Kidney epithelial cell (primary cell): ENCODE results near the gene CYREN. TPM values are rescaled to one million over a fixed set of nuclear protein-coding genes. Genes with fewer than 3 reads are reported as not detected.
A peak's percentile ranks its signal among the peaks of the same experiment; 100 is the strongest.

Source experiments
- DNase-seq: peaks from one replicate; pipeline ENCODE4 v3.0.0-alpha.2; 2010; ENCODE audit warnings: low read depth
- H3K27me3 ChIP-seq: 2 replicates; pipeline ENCODE4 v1.6.0; 2011; ENCODE audit warnings: low read length; ENCODE audit not compliant: control insufficient read depth, insufficient read depth
- H3K36me3 ChIP-seq: 2 replicates; pipeline ENCODE4 v1.5.1; 2011; ENCODE audit warnings: low read length; ENCODE audit not compliant: control insufficient read depth, insufficient read depth
- H3K4me3 ChIP-seq: 2 replicates; pipeline ENCODE4 v1.5.1; 2011; ENCODE audit warnings: low read depth, mild to moderate bottlenecking, control low read depth, low read length
- total RNA-seq: library from RNA; depleted of rRNA; stranded (reverse); fragments of >200 nt; gene quantifications from 2 replicates; pipeline ENCODE4 v1.2.3, GENCODE V29; 2015
- TF ChIP-seq, protein P1 (sequence below): IDR thresholded peaks from 2 replicates; pipeline ENCODE4 v1.5.1; 2011; ENCODE audit warnings: mild to moderate bottlenecking, moderate library complexity, low read length, control low read depth, inconsistent platforms; ENCODE audit not compliant: insufficient read depth, poor library complexity, severe bottlenecking

CYREN gene
- total RNA-seq, 1 donor from 2014 or later: 74.2 TPM

DNA sequence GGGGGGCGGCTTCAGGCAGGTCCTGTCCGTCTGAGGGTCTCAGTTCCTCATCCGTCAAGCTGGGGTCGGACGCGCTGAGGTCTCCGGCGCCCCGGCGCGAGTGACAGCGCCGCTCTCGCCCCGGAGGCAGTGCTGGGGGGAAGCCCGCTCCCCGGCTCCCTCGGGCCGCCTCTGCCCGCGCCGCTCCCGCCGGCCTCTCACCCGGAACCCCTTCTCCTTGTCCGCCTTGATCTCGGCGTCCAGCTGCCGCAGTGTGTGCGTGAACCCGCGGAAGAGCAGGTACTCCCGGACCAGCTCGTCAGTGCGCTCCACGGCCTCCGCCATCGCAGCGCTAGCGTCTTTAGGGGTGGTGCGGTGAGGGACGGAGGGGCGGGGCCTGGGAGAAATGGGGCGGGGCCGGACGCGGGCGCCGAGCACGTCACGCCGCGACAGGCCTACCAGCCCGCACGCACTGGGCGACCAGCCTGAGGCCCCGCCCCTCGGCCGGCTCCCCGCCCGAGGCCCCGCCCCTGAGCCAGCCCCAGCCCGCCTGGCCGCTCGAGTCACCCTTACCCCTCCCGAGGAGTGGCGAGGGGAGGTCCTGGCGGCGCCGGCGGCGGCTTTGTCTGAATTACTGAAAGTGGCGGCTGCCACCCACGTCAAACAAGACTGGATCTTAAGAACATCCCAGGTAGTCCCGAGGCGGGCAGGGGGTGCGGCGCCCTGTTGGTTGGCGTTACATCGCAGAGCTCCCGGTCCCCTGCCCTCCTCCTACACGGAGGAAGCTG lies 40.9 kb upstream of the CYREN start, which contains the start of gene WDR91:
Gene WDR91 (minus strand): TSS at position 348 of the 767 bp plus-strand sequence. CDS start 24 bp downstream, at position 324.
- H3K27me3 ChIP-seq: no peaks in the 10 kb centered on the region

DNA sequence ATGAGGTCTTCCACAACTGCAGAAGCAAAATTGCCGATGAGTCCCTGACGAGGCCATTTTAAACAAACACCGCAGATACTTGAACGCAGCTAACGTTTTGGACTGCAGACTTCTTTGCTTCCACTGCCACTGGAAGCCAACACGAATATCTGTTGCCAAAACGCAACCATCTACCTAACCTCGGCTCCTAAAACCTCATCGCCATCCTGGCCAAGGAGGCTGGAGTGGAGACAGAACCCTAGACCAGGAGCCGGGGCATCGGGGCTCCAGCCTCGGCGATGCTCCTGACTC lies 40.3 kb upstream of the CYREN start:
- Histone ChIP-seq H3K4me3 (peak overlapping the region; percentile 80), H3K36me3 (peaks cover 1% of the 10 kb centered on the region)
- DNase-seq: no peak

More for the DNA sequence above, 40.9 kb upstream of the CYREN start, which contains the start of gene WDR91:
- Histone ChIP-seq H3K4me3 (peak within 1 kb of the TSS; percentile 82), H3K36me3 (no peaks in the 10 kb centered on the region)
- TF ChIP-seq, protein P1, sequence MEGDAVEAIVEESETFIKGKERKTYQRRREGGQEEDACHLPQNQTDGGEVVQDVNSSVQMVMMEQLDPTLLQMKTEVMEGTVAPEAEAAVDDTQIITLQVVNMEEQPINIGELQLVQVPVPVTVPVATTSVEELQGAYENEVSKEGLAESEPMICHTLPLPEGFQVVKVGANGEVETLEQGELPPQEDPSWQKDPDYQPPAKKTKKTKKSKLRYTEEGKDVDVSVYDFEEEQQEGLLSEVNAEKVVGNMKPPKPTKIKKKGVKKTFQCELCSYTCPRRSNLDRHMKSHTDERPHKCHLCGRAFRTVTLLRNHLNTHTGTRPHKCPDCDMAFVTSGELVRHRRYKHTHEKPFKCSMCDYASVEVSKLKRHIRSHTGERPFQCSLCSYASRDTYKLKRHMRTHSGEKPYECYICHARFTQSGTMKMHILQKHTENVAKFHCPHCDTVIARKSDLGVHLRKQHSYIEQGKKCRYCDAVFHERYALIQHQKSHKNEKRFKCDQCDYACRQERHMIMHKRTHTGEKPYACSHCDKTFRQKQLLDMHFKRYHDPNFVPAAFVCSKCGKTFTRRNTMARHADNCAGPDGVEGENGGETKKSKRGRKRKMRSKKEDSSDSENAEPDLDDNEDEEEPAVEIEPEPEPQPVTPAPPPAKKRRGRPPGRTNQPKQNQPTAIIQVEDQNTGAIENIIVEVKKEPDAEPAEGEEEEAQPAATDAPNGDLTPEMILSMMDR: no peak
- no peak for DNase-seq

DNA sequence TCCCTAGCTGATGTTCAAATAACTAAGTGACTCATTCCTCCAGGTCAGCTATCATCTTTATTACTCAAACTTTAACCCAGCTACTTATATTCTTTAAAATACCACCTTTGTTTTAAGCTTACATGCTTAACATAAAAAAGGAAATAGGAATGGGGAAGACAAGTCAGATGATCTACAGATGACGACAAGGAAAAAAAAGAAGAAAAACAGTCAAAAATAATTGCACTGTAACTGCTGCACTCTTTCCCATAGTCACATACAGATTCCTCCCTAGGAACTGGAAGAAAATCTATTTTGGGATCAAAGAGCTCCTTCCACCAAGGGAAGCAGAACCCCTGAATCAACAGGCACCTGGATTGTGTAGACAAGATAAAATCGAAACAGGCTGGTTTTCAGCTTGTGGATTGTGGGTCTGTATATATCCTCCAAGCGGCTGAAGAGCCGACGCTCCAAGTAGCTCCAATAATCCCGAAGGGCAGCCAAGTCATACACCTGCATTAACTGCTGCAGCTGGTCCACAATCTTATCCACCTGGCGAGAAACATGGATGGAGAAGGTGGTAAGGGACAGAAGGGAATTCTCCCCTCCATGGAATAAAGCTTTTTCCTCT lies 38.8 kb upstream of the CYREN start:
- Histone ChIP-seq H3K4me3 (no peak overlapping the region), H3K36me3 (peaks cover 2% of the 10 kb centered on the region), H3K27me3 (no peaks in the 10 kb centered on the region)
- DNase-seq: no peak
- TF ChIP-seq, protein P1: no peak

More for the DNA sequence above, 40.3 kb upstream of the CYREN start:
- no peaks in the 10 kb centered on the region for H3K27me3 ChIP-seq
- TF ChIP-seq, protein P1: no peak

DNA sequence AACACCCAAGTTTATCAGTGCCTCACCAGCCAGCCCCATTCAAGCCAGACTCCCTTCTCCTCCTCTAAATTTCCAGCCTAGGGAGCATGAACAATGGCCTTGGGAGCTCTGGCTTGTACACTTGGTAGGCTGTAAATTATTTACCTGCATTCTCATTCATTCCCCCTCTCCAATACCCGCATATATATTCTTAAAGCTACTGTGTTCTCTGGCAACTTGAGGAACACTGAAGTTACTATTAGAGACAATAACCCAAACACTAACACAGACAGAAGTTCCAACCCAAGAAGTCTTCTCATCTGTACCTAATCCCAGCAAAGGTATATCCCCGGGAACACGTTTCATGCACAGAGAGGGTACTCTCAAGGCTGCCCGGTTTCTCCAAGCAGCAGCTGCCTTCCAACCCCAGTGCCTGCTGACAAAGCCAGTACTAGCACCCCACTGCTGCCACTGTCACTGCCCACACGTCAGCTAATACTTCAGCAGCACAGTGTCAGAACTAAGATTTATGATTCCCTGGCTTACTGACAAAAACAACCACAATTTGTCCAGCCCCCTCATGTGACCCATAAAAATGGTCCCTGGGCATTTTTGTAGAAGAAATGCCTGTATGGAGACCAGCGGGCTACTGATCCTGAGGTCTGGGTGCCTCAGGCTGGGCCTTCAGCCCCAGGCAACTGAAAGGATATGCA lies 37.7 kb upstream of the CYREN start:
- no peaks in the 10 kb centered on the region for H3K27me3 ChIP-seq
- TF ChIP-seq, protein P1: no peak
- peak; percentile 62 for DNase-seq
- H3K36me3 ChIP-seq: peaks cover 4% of the 10 kb centered on the region
- peak overlapping the region; percentile 21 for H3K4me3 ChIP-seq

DNA sequence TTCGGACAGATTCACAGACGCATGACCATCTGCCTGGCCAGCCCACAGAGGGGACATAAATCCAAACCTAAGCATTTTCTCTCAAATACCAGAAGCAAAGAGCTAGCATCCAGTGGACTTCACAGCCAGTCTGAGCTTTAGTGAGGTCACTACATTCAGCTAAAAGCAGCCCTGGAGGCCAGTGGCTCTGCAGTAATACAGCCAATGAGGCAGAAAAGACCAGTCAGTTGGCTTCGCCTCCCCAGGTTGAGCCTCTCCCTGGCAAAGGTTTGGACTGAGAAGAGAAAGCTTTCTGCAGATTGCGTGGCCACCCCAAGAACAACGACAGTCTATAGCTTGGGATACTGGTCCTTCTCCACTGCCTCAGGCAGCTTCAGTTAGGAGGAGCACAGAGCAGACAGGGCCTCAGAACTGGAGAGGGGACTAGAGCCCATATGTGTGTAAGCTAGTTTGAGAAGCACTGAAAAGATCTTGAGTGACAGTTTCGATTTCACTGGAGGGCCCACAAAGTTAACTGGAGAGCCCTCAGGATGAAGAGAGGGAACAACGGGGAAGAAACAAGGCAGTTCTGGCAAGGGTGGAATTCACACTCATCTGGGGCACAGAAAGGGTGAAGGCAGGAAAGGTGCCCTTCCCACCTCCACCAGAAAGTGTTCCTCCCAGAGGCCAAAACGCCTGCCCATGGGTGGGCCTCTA lies 37.0 kb upstream of the CYREN start:
- H3K27me3 ChIP-seq: no peaks in the 10 kb centered on the region
- H3K4me3 ChIP-seq: no peak overlapping the region
- DNase-seq: no peak
- TF ChIP-seq, protein P1: no peak
- peaks cover 4% of the 10 kb centered on the region for H3K36me3 ChIP-seq
